ENCODE results near the gene NSG1.
A peak's percentile ranks its signal among the peaks of the same experiment; 100 is the strongest.
"Not testable (repeated sequence)": the region's sequence is repeated elsewhere in the genome, so short reads cannot be mapped to it uniquely, and the experiment has no call there.

The NSG1 gene

GRCh38 chr4:4386736-4387392 is at the start of gene NSG1:
TSS of gene NSG1 (plus strand) at chr4:4387102. CDS start at chr4:4387630, 528 bp downstream.
- no peak for DNase-seq (ENCODE audit: low spot score)

- DNase-seq (ENCODE audit: low spot score), result no peak
Measured at GRCh38 chr4:4338210-4339001, 48.5 kb upstream of the NSG1 start.

GRCh38 chr4:4339504-4340085 is 47.3 kb upstream of the NSG1 start:
- DNase-seq (ENCODE audit: low spot score), result no peak

- no peak for DNase-seq (ENCODE audit: low spot score)
Measured at GRCh38 chr4:4341861-4342650, 44.8 kb upstream of the NSG1 start.

GRCh38 chr4:4343038-4343437 is 43.9 kb upstream of the NSG1 start:
- no peak for DNase-seq (ENCODE audit: low spot score)

GRCh38 chr4:4344915-4345527 is 41.9 kb upstream of the NSG1 start:
- DNase-seq (ENCODE audit: low spot score), result no peak

- DNase-seq (ENCODE audit: low spot score), result no peak
Measured at GRCh38 chr4:4347585-4347984, 39.3 kb upstream of the NSG1 start.

- DNase-seq (ENCODE audit: low spot score), result not testable (repeated sequence)
Measured at GRCh38 chr4:4348585-4348984, 38.3 kb upstream of the NSG1 start.

GRCh38 chr4:4349867-4350266 is 37.0 kb upstream of the NSG1 start:
- DNase-seq (ENCODE audit: low spot score), result no peak

- no peak for DNase-seq (ENCODE audit: low spot score)
Measured at GRCh38 chr4:4350909-4351308, 36.0 kb upstream of the NSG1 start.

GRCh38 chr4:4355302-4355701 is 31.6 kb upstream of the NSG1 start:
- no peak for DNase-seq (ENCODE audit: low spot score)

- DNase-seq (ENCODE audit: low spot score), result peak; percentile 28
Measured at GRCh38 chr4:4356106-4357041, 30.5 kb upstream of the NSG1 start.

GRCh38 chr4:4358093-4358854 is 28.6 kb upstream of the NSG1 start:
- DNase-seq (ENCODE audit: low spot score), result no peak

- DNase-seq (ENCODE audit: low spot score), result no peak
Measured at GRCh38 chr4:4361883-4362282, 25.0 kb upstream of the NSG1 start.

GRCh38 chr4:4362991-4363697 is 23.8 kb upstream of the NSG1 start:
- DNase-seq (ENCODE audit: low spot score), result no peak

GRCh38 chr4:4364061-4364460 is 22.8 kb upstream of the NSG1 start:
- peak; percentile 25 for DNase-seq (ENCODE audit: low spot score)

- DNase-seq (ENCODE audit: low spot score), result no peak
Measured at GRCh38 chr4:4364486-4365208, 22.3 kb upstream of the NSG1 start.

- DNase-seq (ENCODE audit: low spot score), result no peak
Measured at GRCh38 chr4:4368809-4369580, 17.9 kb upstream of the NSG1 start.
